Ovary (tissue), 3 donors: ENCODE data around the gene CXXC4.

Source experiments
- CTCF ChIP-seq, 3 donors: fragments of 450-650 bp in 2 of 3; fragments of 200-600 bp in 1 of 3; IDR thresholded peaks; one replicate each; pipeline versions ENCODE4 v1.5.1 to v1.8.0; 2016 to 2022; ENCODE audit warnings: antibody characterized with exemption in 3 of 3, mild to moderate bottlenecking in 1 of 3
- EP300 ChIP-seq: sonication (generic); formaldehyde crosslinking; IDR thresholded peaks from one replicate; pipeline ENCODE4 v1.6.1; 2017; ENCODE audit warnings: antibody characterized with exemption
- donor health status: DM: no; HTN: no; CAD: no.

GRCh38 chr4:104508224-104508623 is 13.5 kb upstream of the CXXC4 start:
- TF ChIP-seq CTCF (IDR thresholded peaks at IDR 0.05): no peak
- TF ChIP-seq EP300: no peak
